Smooth muscle cell (in vitro differentiated cells): Measurements from ENCODE around the gene MBNL1. TPM values are rescaled to one million over a fixed set of nuclear protein-coding genes. Genes with fewer than 3 reads are reported as not detected.

Experiments used
- DNase-seq: peaks from one replicate; lab custom pipeline; 2025; ENCODE audit not compliant: unreplicated experiment; lab: John Stamatoyannopoulos, UW
- H2AFZ ChIP-seq: fragments of 200-600 bp; sonication (generic); 2 replicates; pipeline ENCODE4 v1.6.0; 2016; ENCODE audit warnings: antibody characterized with exemption, low read depth, mild to moderate bottlenecking
- H3F3A ChIP-seq: fragments of 200-600 bp; sonication (generic); 2 replicates; pipeline ENCODE4 v1.6.0; 2017; ENCODE audit warnings: antibody characterized with exemption, low read depth
- H3K27ac ChIP-seq: fragments of 200-600 bp; sonication (generic); 2 replicates; pipeline ENCODE4 v1.5.1; 2016; ENCODE audit warnings: low read depth, mild to moderate bottlenecking
- H3K27me3 ChIP-seq: fragments of 200-600 bp; sonication (generic); 2 replicates; pipeline ENCODE4 v1.6.1; 2016; ENCODE audit warnings: low read depth, mild to moderate bottlenecking
- H3K36me3 ChIP-seq: fragments of 200-600 bp; sonication (generic); 2 replicates; pipeline ENCODE4 v1.5.1; 2016; ENCODE audit warnings: low read depth
- H3K4me1 ChIP-seq: fragments of 200-600 bp; sonication (generic); 2 replicates; pipeline ENCODE4 v1.5.1; 2016; ENCODE audit warnings: low read depth
- H3K4me2 ChIP-seq: fragments of 200-600 bp; sonication (generic); 2 replicates; pipeline ENCODE4 v1.6.0; 2016; ENCODE audit warnings: mild to moderate bottlenecking
- H3K4me3 ChIP-seq: fragments of 200-600 bp; sonication (generic); 2 replicates; pipeline ENCODE4 v1.5.1; 2016; ENCODE audit warnings: mild to moderate bottlenecking
- H3K79me2 ChIP-seq: fragments of 200-600 bp; sonication (generic); 2 replicates; pipeline ENCODE4 v1.6.0; 2016; ENCODE audit warnings: low read depth, mild to moderate bottlenecking
- H3K9ac ChIP-seq: fragments of 200-600 bp; sonication (generic); 2 replicates; pipeline ENCODE4 v1.6.0; 2016; ENCODE audit warnings: low read depth
- H3K9me3 ChIP-seq: fragments of 200-600 bp; sonication (generic); replicated peaks from 2 replicates; pipeline ENCODE4 v1.5.1; 2016; ENCODE audit warnings: low read depth
- H4K20me1 ChIP-seq: fragments of 200-600 bp; sonication (generic); 2 replicates; pipeline ENCODE4 v1.6.0; 2016; ENCODE audit warnings: low read depth
- CTCF ChIP-seq: fragments of 200-600 bp; sonication (generic); IDR thresholded peaks from 2 replicates; pipeline ENCODE4 v1.5.1; 2017; ENCODE audit warnings: borderline replicate concordance, mild to moderate bottlenecking, antibody characterized with exemption; ENCODE audit not compliant: insufficient read depth, poor library complexity, severe bottlenecking
- WGBS: methylation state at CpG from one replicate; pipeline ENCODE4 v1.1.7; 2016; ENCODE audit warnings: low lambda C conversion rate; 5-methylcytosine and 5-hydroxymethylcytosine counted together
- polyA plus RNA-seq: library from polyadenylated mRNA; unstranded; fragments of >200 nt; fragmentation: Nextera tagmentation; extraction: Ambion mirVana; gene quantifications from 2 replicates; pipeline ENCODE4 v1.2.1, GENCODE V29; 2016
- total RNA-seq: library from RNA; depleted of rRNA; stranded (reverse); fragments of >200 nt; gene quantifications from 2 replicates; pipeline ENCODE4 v1.2.3, GENCODE V29; 2014

Gene MBNL1
- total RNA-seq (126 and 128 TPM in 2 replicates), polyA plus RNA-seq (19.5 and 22.0 TPM in 2 replicates)

GRCh38 chr3:152268555-152269055 is at the start of gene MBNL1:
MBNL1 (plus strand) TSS chr3:152268929; CDS start chr3:152300194, 31,265 bp downstream.
- Histone ChIP-seq H2AFZ (peak within 1 kb of the TSS; percentile 81), H3K36me3 (no peaks in the 10 kb centered on the region), H3K4me2 (peak within 1 kb of the TSS; percentile 91), H4K20me1 (peaks cover 37% of the 10 kb centered on the region), H3K79me2 (peaks cover 45% of the 10 kb centered on the region), H3K9ac (peak within 1 kb of the TSS; percentile 86), H3K4me1 (peaks cover 40% of the 10 kb centered on the region), H3F3A (peaks cover 18% of the 10 kb centered on the region), H3K27ac (peak within 1 kb of the TSS; percentile 97), H3K9me3 (no peaks in the 10 kb centered on the region), H3K4me3 (peak within 1 kb of the TSS; percentile 84), H3K27me3 (no peaks in the 10 kb centered on the region)
- TF ChIP-seq CTCF: no peak
- peak; percentile 66 for DNase-seq
- WGBS: 2% methylated on average over 47 of the region's 50 CpGs

- H3K9ac ChIP-seq: no peak overlapping the region
- no peaks in the 10 kb centered on the region for H3K27me3 ChIP-seq
- H4K20me1 ChIP-seq: no peaks in the 10 kb centered on the region
- H3K79me2 ChIP-seq: no peaks in the 10 kb centered on the region
- TF ChIP-seq CTCF: no peak
- no peaks in the 10 kb centered on the region for H3K4me1 ChIP-seq
- H3K4me2 ChIP-seq: no peak overlapping the region
- no peaks in the 10 kb centered on the region for H3K9me3 ChIP-seq
- H2AFZ ChIP-seq: no peak overlapping the region
- H3K4me3 ChIP-seq: no peak overlapping the region
- 96% methylated on average over 3 of the region's 3 CpGs for WGBS
- no peak overlapping the region for H3K27ac ChIP-seq
- no peaks in the 10 kb centered on the region for H3K36me3 ChIP-seq
- no peaks in the 10 kb centered on the region for H3F3A ChIP-seq
- DNase-seq: no peak
These were observed 49.5 kb upstream of the MBNL1 start for GRCh38 chr3:152219216-152219615.

GRCh38 chr3:152219769-152220255 is 48.9 kb upstream of the MBNL1 start:
- Histone ChIP-seq H3K4me1 (no peaks in the 10 kb centered on the region), H3K27ac (no peak overlapping the region), H2AFZ (no peak overlapping the region), H3K4me2 (no peak overlapping the region), H3K9ac (no peak overlapping the region), H4K20me1 (no peaks in the 10 kb centered on the region), H3K79me2 (no peaks in the 10 kb centered on the region), H3K9me3 (no peaks in the 10 kb centered on the region), H3F3A (no peaks in the 10 kb centered on the region), H3K27me3 (no peaks in the 10 kb centered on the region), H3K4me3 (no peak overlapping the region), H3K36me3 (no peaks in the 10 kb centered on the region)
- no peak for DNase-seq
- TF ChIP-seq CTCF: no peak
- WGBS: 95% methylated on average over 2 of the region's 2 CpGs

GRCh38 chr3:152222327-152222726 is 46.4 kb upstream of the MBNL1 start:
- Histone ChIP-seq H3K79me2 (no peaks in the 10 kb centered on the region), H3K9me3 (no peaks in the 10 kb centered on the region), H3K4me2 (no peak overlapping the region), H3K9ac (no peak overlapping the region), H3K27me3 (no peaks in the 10 kb centered on the region), H2AFZ (peak overlapping the region; percentile 59), H3K4me1 (no peaks in the 10 kb centered on the region), H3K36me3 (no peaks in the 10 kb centered on the region), H3K27ac (no peak overlapping the region), H3F3A (no peaks in the 10 kb centered on the region), H3K4me3 (no peak overlapping the region), H4K20me1 (no peaks in the 10 kb centered on the region)
- no peak for TF ChIP-seq CTCF
- WGBS: 85% methylated on average over 2 of the region's 2 CpGs
- no peak for DNase-seq
